Fibroblast of skin of right quadriceps (primary cell): ENCODE measurements around the gene CLEC2D.
"Not testable (repeated sequence)": the region's sequence is repeated elsewhere in the genome, so short reads cannot be mapped to it uniquely, and the experiment has no call there.

Experiments used
- DNase-seq: peaks from one replicate; pipeline ENCODE4 v3.0.0-alpha.2; 2013

CLEC2D gene

GRCh38 chr12:9731393-9731792, 61.9 kb downstream of the CLEC2D start:
- no peak for DNase-seq

GRCh38 chr12:9731797-9732196, 62.3 kb downstream of the CLEC2D start:
- no peak for DNase-seq

GRCh38 chr12:9732921-9733461, 63.5 kb downstream of the CLEC2D start, which contains the start of gene CLECL1:
Gene CLECL1 (minus strand): TSS chr12:9733097.
- DNase-seq, result no peak

- DNase-seq, result no peak
These were observed 66.1 kb downstream of the CLEC2D start for GRCh38 chr12:9735601-9736000.

- DNase-seq, result no peak
These were observed 67.6 kb downstream of the CLEC2D start for GRCh38 chr12:9736936-9737705.

GRCh38 chr12:9738905-9739304, 69.4 kb downstream of the CLEC2D start:
- not testable (repeated sequence) for DNase-seq

GRCh38 chr12:9739404-9740105, 70.0 kb downstream of the CLEC2D start:
- DNase-seq, result not testable (repeated sequence)

GRCh38 chr12:9740106-9740750, 70.7 kb downstream of the CLEC2D start:
- DNase-seq, result no peak

GRCh38 chr12:9741726-9742125, 72.2 kb downstream of the CLEC2D start:
- no peak for DNase-seq

- DNase-seq, result no peak
These were observed 73.1 kb downstream of the CLEC2D start for GRCh38 chr12:9742661-9743060.

GRCh38 chr12:9745199-9745598, 75.7 kb downstream of the CLEC2D start:
- peak; percentile 8 for DNase-seq
